ENCODE results near the gene RETN.
"Not testable (repeated sequence)": the region's sequence is repeated elsewhere in the genome, so short reads cannot be mapped to it uniquely, and the experiment has no call there.

Gene RETN

GRCh38 chr19:7638802-7639465 is 29.9 kb upstream of the RETN start:
- DNase-seq, result no peak

- DNase-seq, result no peak
Measured at GRCh38 chr19:7639863-7640348, 28.9 kb upstream of the RETN start.

- DNase-seq, result no peak
Measured at GRCh38 chr19:7640803-7641202, 28.0 kb upstream of the RETN start.

GRCh38 chr19:7641290-7642276 is 27.3 kb upstream of the RETN start:
- DNase-seq, result no peak

- no peak for DNase-seq
Measured at GRCh38 chr19:7642295-7643030, 26.4 kb upstream of the RETN start.

- DNase-seq, result no peak
Measured at GRCh38 chr19:7643031-7643415, 25.8 kb upstream of the RETN start.

- not testable (repeated sequence) for DNase-seq
Measured at GRCh38 chr19:7643629-7644549, 25.0 kb upstream of the RETN start.

GRCh38 chr19:7644550-7644877 is 24.3 kb upstream of the RETN start:
- DNase-seq, result no peak

- no peak for DNase-seq
Measured at GRCh38 chr19:7645163-7645562, 23.7 kb upstream of the RETN start.

GRCh38 chr19:7645656-7646425 is 23.0 kb upstream of the RETN start:
- no peak for DNase-seq

- DNase-seq, result no peak
Measured at GRCh38 chr19:7646426-7646700, 22.5 kb upstream of the RETN start.

- DNase-seq, result no peak
Measured at GRCh38 chr19:7647156-7647555, 21.7 kb upstream of the RETN start.

- no peak for DNase-seq
Measured at GRCh38 chr19:7648265-7649014, 20.4 kb upstream of the RETN start.

GRCh38 chr19:7650148-7650547 is 18.7 kb upstream of the RETN start:
- DNase-seq, result no peak

GRCh38 chr19:7652061-7652641 is 16.7 kb upstream of the RETN start:
- peak; percentile 68 for DNase-seq

GRCh38 chr19:7654401-7654800 is 14.4 kb upstream of the RETN start:
- DNase-seq, result no peak

- no peak for DNase-seq
Measured at GRCh38 chr19:7655581-7655980, 13.3 kb upstream of the RETN start.

- no peak for DNase-seq
Measured at GRCh38 chr19:7657131-7657751, 11.6 kb upstream of the RETN start.

- DNase-seq, result no peak
Measured at GRCh38 chr19:7658219-7658686, 10.6 kb upstream of the RETN start.

All from T1000 (cell line).